ENCODE results near the gene NOC4L. TPM values are rescaled to one million over a fixed set of nuclear protein-coding genes. Genes with fewer than 3 reads are reported as not detected.
"Not testable (repeated sequence)": the region's sequence is repeated elsewhere in the genome, so short reads cannot be mapped to it uniquely, and the experiment has no call there.

NOC4L gene
- total and polyA plus RNA-seq, 2 of the 4 experiments (the other 2 are of a cell fraction): 5.2 to 13.4 TPM

DNA sequence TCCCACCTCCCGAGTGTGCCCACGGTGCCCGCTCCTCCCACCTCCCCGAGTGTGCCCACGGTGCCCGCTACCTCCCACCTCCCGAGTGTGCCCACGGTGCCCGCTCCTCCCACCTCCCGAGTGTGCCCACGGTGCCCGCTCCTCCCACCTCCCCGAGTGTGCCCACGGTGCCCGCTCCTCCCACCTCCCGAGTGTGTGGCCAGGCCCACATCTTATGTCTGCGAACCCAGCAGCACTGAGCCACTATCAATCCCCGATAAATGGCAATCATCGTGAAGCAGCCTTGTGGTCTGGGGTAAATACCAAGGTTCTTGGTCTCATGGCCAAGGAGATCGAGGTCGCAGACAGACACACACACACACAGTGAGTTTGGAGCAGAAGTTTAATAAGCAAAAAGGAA is 8.0 kb upstream of the NOC4L start:
- H3K4me2 ChIP-seq (ENCODE audit: low read depth, low read length); H2AK5ac ChIP-seq (ENCODE audit: low read depth, low read length); H2AFZ ChIP-seq (replicated peaks; ENCODE audit: low read length, poor library complexity); H3K14ac ChIP-seq (replicated peaks; ENCODE audit: low read depth, low read length); H3K9me1 ChIP-seq (ENCODE audit: insufficient read depth, low read length); H2AK9ac ChIP-seq (replicated peaks; ENCODE audit: low read depth, low read length, poor library complexity); H3K4ac ChIP-seq (ENCODE audit: low read depth, low read length); H3K9ac ChIP-seq (ENCODE audit: low read depth, low read length); H4K20me1 ChIP-seq (ENCODE audit: insufficient read depth, low read length); H2BK120ac ChIP-seq (ENCODE audit: low read depth, low read length); H4K91ac ChIP-seq (ENCODE audit: insufficient read depth, low read depth, low read length); H3K4me1 ChIP-seq (ENCODE audit: control insufficient read depth, insufficient read depth, low read length); H2BK20ac ChIP-seq (ENCODE audit: low read depth, low read length); H3K56ac ChIP-seq (ENCODE audit: extremely low read depth, insufficient read depth, low read length); CTCF ChIA-PET; H3K18ac ChIP-seq (ENCODE audit: low read depth, low read length); H3K27me3 ChIP-seq (ENCODE audit: control insufficient read depth, insufficient read depth, low read length); DNase-seq; H4K5ac ChIP-seq (ENCODE audit: low read depth, low read length); H3K4me3 ChIP-seq (ENCODE audit: insufficient read depth, low read depth, low read length); ATAC-seq (ENCODE audit: low read depth); H2BK15ac ChIP-seq (ENCODE audit: low read depth, low read length); BruUV-seq (replicated peaks); H4K8ac ChIP-seq (ENCODE audit: low read depth in 2 of 2, low read length in 2 of 2); H3K9me3 ChIP-seq (ENCODE audit: control insufficient read depth, insufficient read depth, low read length); H3K79me1 ChIP-seq (ENCODE audit: low read depth in 1 of 2, low read length in 2 of 2); dilution Hi-C loops (cut with HindIII; ENCODE audit: low sequenced_read_pairs, unreplicated experiment); H3K23ac ChIP-seq (ENCODE audit: low read depth, low read length); intact Hi-C loops (cut with micrococcal nuclease); POLR2A ChIA-PET (ENCODE audit: unreplicated experiment); in situ Hi-C loops (cut with MboI; ENCODE audit: low sequenced_read_pairs); H2BK5ac ChIP-seq (ENCODE audit: low read depth, low read length, poor library complexity, severe bottlenecking); H3K27ac ChIP-seq (ENCODE audit: insufficient read depth, low read length): not testable (repeated sequence)
- H3K36me3 ChIP-seq (ENCODE audit: control insufficient read depth, insufficient read depth, low read length): peaks cover 32% of the 10 kb centered on the region
- 100% methylated on average over 1 of the region's 21 CpGs; no CpG with 5 or more reads in 1 of the 2 experiments for WGBS, 2 experiments (ENCODE audit: extremely low coverage in 2 of 2, insufficient read length in 1 of 2)
